GM19099 (cell line): ENCODE measurements around the gene ARID1B.

ENCODE experiments used
- POLR2A ChIP-seq: IDR thresholded peaks from 3 replicates; pipeline ENCODE4 v1.6.1; 2011; ENCODE audit warnings: low read depth; ENCODE audit not compliant: insufficient read length; ENCODE audit errors: extremely low read depth

Gene ARID1B

GRCh38 chr6:157151989-157152388, 374.8 kb downstream of the ARID1B start:
- TF ChIP-seq POLR2A: no peak

- TF ChIP-seq POLR2A: no peak
These were observed 375.4 kb downstream of the ARID1B start for GRCh38 chr6:157152556-157152955.

GRCh38 chr6:157155804-157156203, 378.6 kb downstream of the ARID1B start:
- TF ChIP-seq POLR2A: no peak

- no peak for TF ChIP-seq POLR2A
These were observed 380.1 kb downstream of the ARID1B start for GRCh38 chr6:157157258-157157657.

- TF ChIP-seq POLR2A: no peak
These were observed 381.3 kb downstream of the ARID1B start for GRCh38 chr6:157158456-157158855.

GRCh38 chr6:157158897-157159296, 381.7 kb downstream of the ARID1B start:
- TF ChIP-seq POLR2A: no peak

GRCh38 chr6:157159348-157159747, 382.2 kb downstream of the ARID1B start:
- no peak for TF ChIP-seq POLR2A

- TF ChIP-seq POLR2A: no peak
These were observed 384.7 kb downstream of the ARID1B start for GRCh38 chr6:157161912-157162311.

GRCh38 chr6:157162766-157163433, 385.7 kb downstream of the ARID1B start:
- no peak for TF ChIP-seq POLR2A

GRCh38 chr6:157163434-157164159, 386.4 kb downstream of the ARID1B start:
- TF ChIP-seq POLR2A: no peak

GRCh38 chr6:157164972-157165371, 387.8 kb downstream of the ARID1B start:
- TF ChIP-seq POLR2A: no peak

GRCh38 chr6:157166784-157167183, 389.6 kb downstream of the ARID1B start:
- TF ChIP-seq POLR2A: no peak

- TF ChIP-seq POLR2A: no peak
These were observed 390.7 kb downstream of the ARID1B start for GRCh38 chr6:157167837-157168236.

- no peak for TF ChIP-seq POLR2A
These were observed 391.3 kb downstream of the ARID1B start for GRCh38 chr6:157168471-157168870.

- no peak for TF ChIP-seq POLR2A
These were observed 392.0 kb downstream of the ARID1B start for GRCh38 chr6:157169226-157169625.

GRCh38 chr6:157169656-157170055, 392.5 kb downstream of the ARID1B start:
- TF ChIP-seq POLR2A: no peak
